ENCODE results near the gene TP53TG5. TPM values are rescaled to one million over a fixed set of nuclear protein-coding genes. Genes with fewer than 3 reads are reported as not detected.
"Not testable (repeated sequence)": the region's sequence is repeated elsewhere in the genome, so short reads cannot be mapped to it uniquely, and the experiment has no call there.

The TP53TG5 gene
- total RNA-seq, 1 donor from 2014 or later: not detected

GRCh38 chr20:45352729-45353128, 25.4 kb downstream of the TP53TG5 start:
- Histone ChIP-seq H3K36me3 (no peaks in the 10 kb centered on the region), H2AFZ (replicated peaks) (no peak overlapping the region), H3K9ac (no peak overlapping the region), H3K4me3 (no peak overlapping the region), H4K20me1 (ENCODE audit: low read depth) (no peaks in the 10 kb centered on the region), H3K4me1 (peaks cover 5% of the 10 kb centered on the region), H3K79me2 (ENCODE audit: low read depth) (peaks cover under 1% of the 10 kb centered on the region), H3K27ac (no peak overlapping the region), H3K27me3 (no peaks in the 10 kb centered on the region), H3K9me3 (ENCODE audit: low read depth) (no peaks in the 10 kb centered on the region), H3K4me2 (no peak overlapping the region), H3F3A (ENCODE audit: low read depth) (peaks cover 6% of the 10 kb centered on the region)
- no peak for TF ChIP-seq CTCF (IDR thresholded peaks at IDR 0.05)
- no peak for TF ChIP-seq EZH2phosphoT487 (IDR thresholded peaks at IDR 0.05)
- no peak for TF ChIP-seq EZH2 (IDR thresholded peaks at IDR 0.05)
- Mint-ChIP-seq H3K27me3 (ENCODE audit: insufficient read depth, low read depth) (peaks cover 5% of the 10 kb centered on the region), H3K27ac (no peak overlapping the region), H3K4me1 (peaks cover 9% of the 10 kb centered on the region), H3K4me3 (no peak overlapping the region), H3K9me3 (no peaks in the 10 kb centered on the region), H3K36me3 (no peaks in the 10 kb centered on the region)
- no peak for DNase-seq (ENCODE audit: low spot score)

- not testable (repeated sequence) for H3K9me3 ChIP-seq (ENCODE audit: low read depth); H3K9ac ChIP-seq; H3K27me3 Mint-ChIP-seq (ENCODE audit: insufficient read depth, low read depth); H3K27ac Mint-ChIP-seq; H2AFZ ChIP-seq (replicated peaks); H3K27ac ChIP-seq; H4K20me1 ChIP-seq (ENCODE audit: low read depth); H3K36me3 ChIP-seq; H3K4me2 ChIP-seq; H3K4me3 Mint-ChIP-seq; H3K9me3 Mint-ChIP-seq; DNase-seq (ENCODE audit: low spot score); H3K4me3 ChIP-seq; H3K27me3 ChIP-seq; H3K36me3 Mint-ChIP-seq; H3F3A ChIP-seq (ENCODE audit: low read depth)
- peaks cover 27% of the 10 kb centered on the region for H3K4me1 Mint-ChIP-seq
- Histone ChIP-seq H3K79me2 (ENCODE audit: low read depth) (peaks cover 19% of the 10 kb centered on the region), H3K4me1 (peaks cover 20% of the 10 kb centered on the region)
These were observed 27.3 kb downstream of the TP53TG5 start for GRCh38 chr20:45350795-45351194.

- no peak overlapping the region for H2AFZ ChIP-seq (replicated peaks)
- H3K27me3 ChIP-seq: no peaks in the 10 kb centered on the region
- Mint-ChIP-seq H3K27me3 (ENCODE audit: insufficient read depth, low read depth) (peaks cover 2% of the 10 kb centered on the region), H3K4me1 (peaks cover 33% of the 10 kb centered on the region), H3K9me3 (no peaks in the 10 kb centered on the region), H3K4me3 (no peak overlapping the region), H3K36me3 (no peaks in the 10 kb centered on the region), H3K27ac (no peak overlapping the region)
- no peak overlapping the region for H3K27ac ChIP-seq
- peaks cover 24% of the 10 kb centered on the region for H3K79me2 ChIP-seq (ENCODE audit: low read depth)
- no peak overlapping the region for H3K4me2 ChIP-seq
- H4K20me1 ChIP-seq (ENCODE audit: low read depth): no peaks in the 10 kb centered on the region
- H3K4me3 ChIP-seq: no peak overlapping the region
- no peaks in the 10 kb centered on the region for H3K36me3 ChIP-seq
- no peak for DNase-seq (ENCODE audit: low spot score)
- TF ChIP-seq EZH2phosphoT487 (IDR thresholded peaks at IDR 0.05) (no peak), EZH2 (IDR thresholded peaks at IDR 0.05) (no peak), CTCF (IDR thresholded peaks at IDR 0.05) (no peak)
- no peak overlapping the region for H3K9ac ChIP-seq
- H3K4me1 ChIP-seq: peaks cover 24% of the 10 kb centered on the region
- no peaks in the 10 kb centered on the region for H3K9me3 ChIP-seq (ENCODE audit: low read depth)
- peaks cover 6% of the 10 kb centered on the region for H3F3A ChIP-seq (ENCODE audit: low read depth)
These were observed 27.9 kb downstream of the TP53TG5 start for GRCh38 chr20:45350217-45350616.

GRCh38 chr20:45347936-45348778, 30.0 kb downstream of the TP53TG5 start, which contains the start of gene SDC4:
Gene SDC4 (minus strand): TSS chr20:45348424. CDS start chr20:45348384, 40 bp downstream.
- no peak within 1 kb of the TSS for H3K27ac ChIP-seq
- peaks cover 6% of the 10 kb centered on the region for H3F3A ChIP-seq (ENCODE audit: low read depth)
- no peaks in the 10 kb centered on the region for H3K9me3 ChIP-seq (ENCODE audit: low read depth)
- peaks cover 32% of the 10 kb centered on the region for H3K79me2 ChIP-seq (ENCODE audit: low read depth)
- H3K4me2 ChIP-seq: peak within 1 kb of the TSS; percentile 98
- peaks cover 40% of the 10 kb centered on the region for H3K4me1 ChIP-seq
- no peaks in the 10 kb centered on the region for H4K20me1 ChIP-seq (ENCODE audit: low read depth)
- Mint-ChIP-seq H3K4me1 (peaks cover 43% of the 10 kb centered on the region), H3K27ac (peak within 1 kb of the TSS; percentile 69), H3K36me3 (no peaks in the 10 kb centered on the region), H3K9me3 (no peaks in the 10 kb centered on the region), H3K4me3 (peak within 1 kb of the TSS; percentile 91), H3K27me3 (ENCODE audit: insufficient read depth, low read depth) (peaks cover 4% of the 10 kb centered on the region)
- peak within 1 kb of the TSS; percentile 46 for H3K9ac ChIP-seq
- peak; percentile 77 for DNase-seq (ENCODE audit: low spot score)
- peak within 1 kb of the TSS; percentile 69 for H3K4me3 ChIP-seq
- no peaks in the 10 kb centered on the region for H3K36me3 ChIP-seq
- no peaks in the 10 kb centered on the region for H3K27me3 ChIP-seq
- TF ChIP-seq CTCF (IDR thresholded peaks at IDR 0.05) (no peak), EZH2 (IDR thresholded peaks at IDR 0.05) (no peak), EZH2phosphoT487 (IDR thresholded peaks at IDR 0.05) (no peak)
- H2AFZ ChIP-seq (replicated peaks): peak within 1 kb of the TSS; percentile 78
